MCF 10A (cell line): Measurements from ENCODE around the gene MACROD1. TPM values are rescaled to one million over a fixed set of nuclear protein-coding genes. Genes with fewer than 3 reads are reported as not detected.

Experiments
- Bru-seq: library from RNA; stranded (reverse); fragments of 400-500 nt; gene quantifications from one replicate; lab custom pipeline; 2021; lab: Mats Ljungman, UMichigan
- BruChase-seq, 2 experiments: library from RNA; stranded (reverse); fragments of 400-500 nt; gene quantifications; one replicate each; lab custom pipeline; 2021; lab: Mats Ljungman, UMichigan
- BruUV-seq: library from RNA; stranded (reverse); fragments of 400-500 nt; replicated peaks from 2 replicates; lab custom pipeline; 2021; lab: Mats Ljungman, UMichigan
- CTCF ChIA-PET: fragments of 300-600 bp; sonication (Branson Sonifier 250); formaldehyde crosslinking; extraction: SDS; loops from one replicate; lab custom pipeline; 2021; ENCODE audit warnings: antibody characterized with exemption, inconsistent platforms; lab: Yijun Ruan, JAX
- POLR2A ChIA-PET: fragments of 300-600, 350-650 bp; sonication (Branson Sonifier 250); formaldehyde crosslinking; extraction: SDS; loops from one replicate; lab custom pipeline; 2020; ENCODE audit warnings: antibody characterized with exemption, inconsistent platforms; lab: Yijun Ruan, JAX
- DNase-seq: peaks from one replicate; pipeline ENCODE4 v3.0.0-alpha.2; 2018; ENCODE audit not compliant: unreplicated experiment
- H3K27ac Mint-ChIP-seq: one replicate; pipeline ENCODE4 v1.8.0; 2022; ENCODE audit warnings: mild to moderate bottlenecking, low read depth, mixed read lengths; ENCODE audit not compliant: unreplicated experiment
- H3K27me3 Mint-ChIP-seq: one replicate; pipeline ENCODE4 v1.8.0; 2022; ENCODE audit warnings: mixed read lengths; ENCODE audit not compliant: insufficient read depth, unreplicated experiment
- H3K36me3 Mint-ChIP-seq: one replicate; pipeline ENCODE4 v1.8.0; 2022; ENCODE audit warnings: mild to moderate bottlenecking, moderate library complexity, mixed read lengths; ENCODE audit not compliant: insufficient read depth, unreplicated experiment
- H3K4me1 Mint-ChIP-seq: one replicate; pipeline ENCODE4 v1.8.0; 2022; ENCODE audit warnings: mixed read lengths; ENCODE audit not compliant: insufficient read depth, unreplicated experiment
- H3K4me3 Mint-ChIP-seq: one replicate; pipeline ENCODE4 v1.8.0; 2022; ENCODE audit warnings: mild to moderate bottlenecking, moderate library complexity, mixed read lengths; ENCODE audit not compliant: unreplicated experiment
- H3K9me3 Mint-ChIP-seq: one replicate; pipeline ENCODE4 v1.8.0; 2022; ENCODE audit warnings: mixed read lengths; ENCODE audit not compliant: unreplicated experiment
- intact Hi-C: fragments of 100-400 bp; cut with micrococcal nuclease; formaldehyde crosslinking; loops from 2 replicates; pipeline ENCODE4 v1.14.1; 2022
- long read RNA-seq: library from polyadenylated mRNA; stranded (forward); transcript quantifications from one replicate; pipeline ENCODE4 v2.0.0, GENCODE V29; 2022
- total RNA-seq: library from RNA; stranded (reverse); gene quantifications from 2 replicates; pipeline ENCODE4 v1.2.3, GENCODE V29; 2022
- TF ChIP-seq, protein P1 (sequence below): fragments of 200-600 bp; IDR thresholded peaks from one replicate; pipeline ENCODE4 v1.8.0; 2022; ENCODE audit warnings: antibody characterized with exemption, mild to moderate bottlenecking; ENCODE audit not compliant: unreplicated experiment

The MACROD1 gene, protein sequence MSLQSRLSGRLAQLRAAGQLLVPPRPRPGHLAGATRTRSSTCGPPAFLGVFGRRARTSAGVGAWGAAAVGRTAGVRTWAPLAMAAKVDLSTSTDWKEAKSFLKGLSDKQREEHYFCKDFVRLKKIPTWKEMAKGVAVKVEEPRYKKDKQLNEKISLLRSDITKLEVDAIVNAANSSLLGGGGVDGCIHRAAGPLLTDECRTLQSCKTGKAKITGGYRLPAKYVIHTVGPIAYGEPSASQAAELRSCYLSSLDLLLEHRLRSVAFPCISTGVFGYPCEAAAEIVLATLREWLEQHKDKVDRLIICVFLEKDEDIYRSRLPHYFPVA
- total RNA-seq, result 15.1 and 15.7 TPM in 2 replicates
- percentile 42 among the genes with signal in this experiment for Bru-seq, nascent RNA
- BruChase-seq, experiment 1, labeled RNA remaining after a 6-hour chase, result percentile 38 among the genes with signal in this experiment
- percentile 43 among the genes with signal in this experiment for BruChase-seq, experiment 2, labeled RNA remaining after a 2-hour chase
- long read RNA-seq, transcript MACROD1-201 (11 exons, 1,205 nt), result major isoform, 19 of 36 reads
- long read RNA-seq, partial matches to known transcripts, result 1 of 36 reads
- long read RNA-seq, other reads (novel, unspliced or antisense), result 14 of 36 reads

DNA sequence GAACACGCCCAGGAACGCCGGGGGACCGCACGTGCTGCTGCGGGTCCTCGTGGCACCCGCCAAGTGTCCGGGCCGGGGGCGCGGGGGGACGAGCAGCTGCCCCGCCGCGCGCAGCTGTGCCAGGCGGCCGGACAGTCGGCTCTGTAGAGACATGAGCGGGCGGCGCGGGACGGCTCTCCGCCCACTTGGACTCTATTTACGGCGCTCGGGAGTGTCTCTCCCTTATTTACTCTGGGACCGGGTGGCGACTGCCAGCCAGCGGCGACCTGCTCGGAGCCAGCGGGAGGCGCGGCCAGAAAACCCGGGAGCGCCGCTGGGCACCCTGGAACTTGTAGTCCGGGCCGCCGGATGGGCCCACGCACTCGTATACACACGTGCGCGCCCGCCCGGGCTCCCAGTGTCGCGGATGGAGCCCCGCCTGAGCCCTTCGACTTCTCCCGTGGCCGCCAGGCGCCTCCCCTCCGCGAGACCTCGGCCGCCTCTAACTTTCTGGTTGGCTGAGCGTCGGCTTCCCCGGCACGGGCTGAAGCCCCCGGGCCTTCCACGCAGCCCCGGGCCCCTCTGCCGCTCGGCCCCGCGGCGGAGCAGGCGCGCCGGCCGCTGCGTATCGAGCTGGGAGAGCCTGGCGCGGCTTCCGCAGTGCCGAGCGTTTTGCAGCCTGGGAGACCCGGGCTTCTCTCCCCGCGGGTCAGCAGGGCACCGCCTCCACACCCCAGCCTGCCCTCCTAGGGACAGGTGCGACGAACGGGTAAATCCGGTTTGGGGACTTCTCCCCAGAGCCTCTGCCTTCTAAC lies at the start of gene MACROD1:
Gene MACROD1 (minus strand): TSS at position 272 of the 794 bp plus-strand sequence. CDS start 119 bp downstream, at position 153.
- Mint-ChIP-seq H3K27ac (peak within 1 kb of the TSS; percentile 82), H3K4me1 (peaks cover 7% of the 10 kb centered on the region), H3K36me3 (no peaks in the 10 kb centered on the region), H3K27me3 (no peaks in the 10 kb centered on the region), H3K4me3 (peak within 1 kb of the TSS; percentile 92), H3K9me3 (no peaks in the 10 kb centered on the region)
- ChIA-PET CTCF (interaction anchor here (0.7 to 1.8 kb wide), 5 partner anchors 11 to 1489 kb away, joined by 3 to 10 read pairs (median 4); no protein-coding TSS in a partner anchor), POLR2A (interaction anchor here (0.6 to 3.4 kb wide), 15 partner anchors 10 to 1593 kb away, joined by 3 to 42 read pairs (median 4); partner anchors contain the start of genes PPP1R14B and STIP1)
- TSS peak; percentile 53 for BruUV-seq
- TF ChIP-seq, protein P1, sequence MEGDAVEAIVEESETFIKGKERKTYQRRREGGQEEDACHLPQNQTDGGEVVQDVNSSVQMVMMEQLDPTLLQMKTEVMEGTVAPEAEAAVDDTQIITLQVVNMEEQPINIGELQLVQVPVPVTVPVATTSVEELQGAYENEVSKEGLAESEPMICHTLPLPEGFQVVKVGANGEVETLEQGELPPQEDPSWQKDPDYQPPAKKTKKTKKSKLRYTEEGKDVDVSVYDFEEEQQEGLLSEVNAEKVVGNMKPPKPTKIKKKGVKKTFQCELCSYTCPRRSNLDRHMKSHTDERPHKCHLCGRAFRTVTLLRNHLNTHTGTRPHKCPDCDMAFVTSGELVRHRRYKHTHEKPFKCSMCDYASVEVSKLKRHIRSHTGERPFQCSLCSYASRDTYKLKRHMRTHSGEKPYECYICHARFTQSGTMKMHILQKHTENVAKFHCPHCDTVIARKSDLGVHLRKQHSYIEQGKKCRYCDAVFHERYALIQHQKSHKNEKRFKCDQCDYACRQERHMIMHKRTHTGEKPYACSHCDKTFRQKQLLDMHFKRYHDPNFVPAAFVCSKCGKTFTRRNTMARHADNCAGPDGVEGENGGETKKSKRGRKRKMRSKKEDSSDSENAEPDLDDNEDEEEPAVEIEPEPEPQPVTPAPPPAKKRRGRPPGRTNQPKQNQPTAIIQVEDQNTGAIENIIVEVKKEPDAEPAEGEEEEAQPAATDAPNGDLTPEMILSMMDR, result no peak
- intact Hi-C loops, result no loop called here
- peak; percentile 87 for DNase-seq

DNA sequence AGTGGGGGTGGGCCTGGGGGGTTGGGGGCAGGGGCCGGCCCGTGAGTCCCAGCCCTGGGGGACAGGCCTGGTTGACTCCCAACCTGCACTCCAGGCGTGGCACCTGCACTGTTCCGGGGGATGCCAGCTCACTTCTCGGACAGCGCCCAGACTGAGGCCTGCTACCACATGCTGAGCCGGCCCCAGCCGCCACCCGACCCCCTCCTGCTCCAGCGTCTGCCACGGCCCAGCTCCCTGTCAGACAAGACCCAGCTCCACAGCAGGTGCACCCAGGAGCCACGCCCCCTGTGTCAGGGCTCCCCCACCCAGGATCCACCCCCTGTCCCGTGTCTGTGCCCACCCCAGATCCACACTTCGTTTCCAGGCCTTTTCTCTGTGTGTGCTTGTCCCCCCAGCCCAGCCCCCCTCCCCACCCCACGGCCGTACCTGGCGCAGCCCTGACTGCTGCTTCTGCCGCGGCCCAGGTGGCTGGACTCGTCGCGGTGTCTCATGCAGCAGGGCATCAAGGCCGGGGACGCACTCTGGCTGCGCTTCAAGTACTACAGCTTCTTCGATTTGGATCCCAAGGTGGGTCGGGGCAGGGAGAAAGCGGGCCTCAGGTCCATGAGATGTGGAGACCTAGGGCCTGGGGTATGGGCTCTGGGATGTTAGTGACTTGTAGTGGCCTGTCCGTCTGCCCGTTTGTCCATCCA lies 45.4 kb upstream of the MACROD1 start:
- H3K4me3 Mint-ChIP-seq, result no peak overlapping the region
- POLR2A ChIA-PET, result no interaction called here
- BruUV-seq, result no TSS peak
- no peak for DNase-seq
- intact Hi-C loops, result no loop called here
- no peak overlapping the region for H3K27ac Mint-ChIP-seq
- H3K36me3 Mint-ChIP-seq, result peaks cover 5% of the 10 kb centered on the region
- H3K9me3 Mint-ChIP-seq, result no peaks in the 10 kb centered on the region
- no peaks in the 10 kb centered on the region for H3K27me3 Mint-ChIP-seq
- TF ChIP-seq, protein P1, result no peak
- H3K4me1 Mint-ChIP-seq, result no peaks in the 10 kb centered on the region
- CTCF ChIA-PET, result interaction anchor here (1.0 to 1.3 kb wide), 2 partner anchors 15 to 1532 kb away, joined by 3 read pairs; partner anchors contain the start of genes NUDT22 and TRPT1

DNA sequence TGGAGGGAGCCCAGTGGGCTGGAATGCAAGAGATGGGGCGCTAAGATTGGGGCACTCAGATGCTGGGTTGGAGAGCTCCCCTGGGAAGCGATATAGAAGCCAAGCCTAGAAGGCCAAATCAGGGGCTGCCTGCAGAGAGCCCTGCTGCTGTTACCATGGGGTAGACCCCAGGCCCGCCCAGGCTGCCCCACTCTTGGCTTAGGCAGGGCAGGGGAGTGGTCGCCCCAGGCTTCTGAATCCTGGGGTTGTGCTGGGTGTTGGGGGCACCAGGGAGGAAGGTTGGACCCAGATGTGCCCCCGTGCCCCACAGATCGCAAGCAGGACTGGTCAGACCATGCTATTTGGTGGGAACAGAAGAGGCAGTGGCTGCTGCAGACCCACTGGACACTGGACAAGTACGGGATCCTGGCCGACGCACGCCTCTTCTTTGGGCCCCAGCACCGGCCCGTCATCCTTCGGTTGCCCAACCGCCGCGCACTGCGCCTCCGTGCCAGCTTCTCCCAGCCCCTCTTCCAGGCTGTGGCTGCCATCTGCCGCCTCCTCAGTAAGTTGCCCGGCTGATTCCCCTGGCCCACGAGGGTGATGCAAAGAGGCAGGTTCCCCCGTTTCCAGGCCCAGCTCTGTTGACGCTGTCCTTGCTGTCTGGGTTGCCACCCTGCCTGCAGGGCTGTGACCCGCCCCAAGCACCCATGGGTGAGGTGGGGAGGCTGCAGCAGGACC lies 44.5 kb upstream of the MACROD1 start:
- TF ChIP-seq, protein P1, result no peak
- Mint-ChIP-seq H3K27ac (no peak overlapping the region), H3K9me3 (no peaks in the 10 kb centered on the region), H3K4me3 (no peak overlapping the region), H3K4me1 (no peaks in the 10 kb centered on the region), H3K36me3 (peaks cover 12% of the 10 kb centered on the region), H3K27me3 (no peaks in the 10 kb centered on the region)
- intact Hi-C loops, result no loop called here
- DNase-seq, result no peak
- POLR2A ChIA-PET, result interaction anchor here (0.8 kb wide), 1 partner anchor 42 kb away, joined by 5 read pairs; no protein-coding TSS in a partner anchor
- CTCF ChIA-PET, result interaction anchor here (0.6 to 1.3 kb wide), 4 partner anchors 16 to 1531 kb away, joined by 3 read pairs; partner anchors contain the start of genes NUDT22 and TRPT1
- BruUV-seq, result no TSS peak
